ENCODE data around the gene DCC. TPM values are rescaled to one million over a fixed set of nuclear protein-coding genes. Genes with fewer than 3 reads are reported as not detected.

The DCC gene
- total RNA-seq, 1 experiment from 2014 or later: not detected

DNA sequence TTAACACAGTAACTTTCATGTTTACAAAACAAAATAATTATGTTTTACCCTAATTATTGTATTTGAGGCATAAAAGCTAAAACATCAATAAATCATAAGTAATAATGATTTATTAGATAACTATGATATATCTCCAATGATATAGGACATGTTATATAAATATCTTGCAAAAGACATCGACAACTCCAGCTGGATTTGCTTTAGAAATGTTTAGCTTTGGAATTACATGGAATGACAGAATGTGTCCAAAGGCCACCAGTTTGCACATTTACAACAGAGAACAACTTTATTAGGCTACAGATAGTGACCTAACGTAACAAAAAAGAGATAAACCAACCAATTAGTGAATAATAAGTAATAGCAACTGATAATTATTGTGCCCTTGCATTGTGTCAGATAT is 475.7 kb downstream of the DCC start:
- ATAC-seq (no peak), DNase-seq (ENCODE audit: low read depth, low spot score) (no peak)
- RAD21 ChIA-PET (ENCODE audit: low non-redundant PET in 1 of 2, low total read pairs in 2 of 2, uncharacterized antibody in 2 of 2, unreplicated experiment in 2 of 2): no interaction called here
- H3K9me2 ChIP-seq (ENCODE audit: insufficient read depth): no peaks in the 10 kb centered on the region
- no peaks in the 10 kb centered on the region for H4K20me1 ChIP-seq (ENCODE audit: insufficient read depth)
- H3K4me1 ChIP-seq (ENCODE audit: control insufficient read depth in 1 of 2, insufficient read depth in 2 of 2, low read length in 2 of 2): no peaks in the 10 kb centered on the region
- BruUV-seq (replicated peaks): no TSS peak
- no peak overlapping the region for H2AFZ ChIP-seq (ENCODE audit: low read depth, low read length, poor library complexity, severe bottlenecking)
- no peak overlapping the region for H3K4me2 ChIP-seq (ENCODE audit: low read length)
- H3K36me3 ChIP-seq (ENCODE audit: control insufficient read depth in 1 of 2, insufficient read depth in 2 of 2, low read length in 2 of 2): no peaks in the 10 kb centered on the region
- CTCF ChIA-PET: no interaction called here
- no peak overlapping the region for H3K9ac ChIP-seq (ENCODE audit: low read length)
- no peaks in the 10 kb centered on the region for H3K27me3 ChIP-seq (ENCODE audit: insufficient read depth, low read length)
- TF ChIP-seq, protein P1, sequence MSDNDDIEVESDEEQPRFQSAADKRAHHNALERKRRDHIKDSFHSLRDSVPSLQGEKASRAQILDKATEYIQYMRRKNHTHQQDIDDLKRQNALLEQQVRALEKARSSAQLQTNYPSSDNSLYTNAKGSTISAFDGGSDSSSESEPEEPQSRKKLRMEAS (IDR thresholded peaks at IDR 0.05): no peak
- no peak for TF ChIP-seq CBX3 (IDR thresholded peaks at IDR 0.05; ENCODE audit: low read depth)
- TF ChIP-seq, protein P2, sequence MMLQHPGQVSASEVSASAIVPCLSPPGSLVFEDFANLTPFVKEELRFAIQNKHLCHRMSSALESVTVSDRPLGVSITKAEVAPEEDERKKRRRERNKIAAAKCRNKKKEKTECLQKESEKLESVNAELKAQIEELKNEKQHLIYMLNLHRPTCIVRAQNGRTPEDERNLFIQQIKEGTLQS (IDR thresholded peaks at IDR 0.05): no peak
- no peak for TF ChIP-seq RAD21 (IDR thresholded peaks at IDR 0.05; ENCODE audit: low read depth)
- no peak for TF ChIP-seq ZFX (IDR thresholded peaks at IDR 0.05)
- TF ChIP-seq EZH2 (IDR thresholded peaks at IDR 0.05): no peak
- TF ChIP-seq SRF (IDR thresholded peaks at IDR 0.05; ENCODE audit: low read depth): no peak
- TF ChIP-seq ELF1 (IDR thresholded peaks at IDR 0.05; ENCODE audit: borderline replicate concordance, low read depth): no peak
- no peak for TF ChIP-seq SP1 (IDR thresholded peaks at IDR 0.05; ENCODE audit: low read depth)
- no peak for TF ChIP-seq EGR1 (IDR thresholded peaks at IDR 0.05; ENCODE audit: low read depth)
- no peak for TF ChIP-seq EZH2phosphoT487 (IDR thresholded peaks at IDR 0.05; ENCODE audit: borderline replicate concordance)
- TF ChIP-seq POLR2AphosphoS5 (IDR thresholded peaks at IDR 0.05; ENCODE audit: low read depth, low read length): no peak
- TF ChIP-seq, protein P3, sequence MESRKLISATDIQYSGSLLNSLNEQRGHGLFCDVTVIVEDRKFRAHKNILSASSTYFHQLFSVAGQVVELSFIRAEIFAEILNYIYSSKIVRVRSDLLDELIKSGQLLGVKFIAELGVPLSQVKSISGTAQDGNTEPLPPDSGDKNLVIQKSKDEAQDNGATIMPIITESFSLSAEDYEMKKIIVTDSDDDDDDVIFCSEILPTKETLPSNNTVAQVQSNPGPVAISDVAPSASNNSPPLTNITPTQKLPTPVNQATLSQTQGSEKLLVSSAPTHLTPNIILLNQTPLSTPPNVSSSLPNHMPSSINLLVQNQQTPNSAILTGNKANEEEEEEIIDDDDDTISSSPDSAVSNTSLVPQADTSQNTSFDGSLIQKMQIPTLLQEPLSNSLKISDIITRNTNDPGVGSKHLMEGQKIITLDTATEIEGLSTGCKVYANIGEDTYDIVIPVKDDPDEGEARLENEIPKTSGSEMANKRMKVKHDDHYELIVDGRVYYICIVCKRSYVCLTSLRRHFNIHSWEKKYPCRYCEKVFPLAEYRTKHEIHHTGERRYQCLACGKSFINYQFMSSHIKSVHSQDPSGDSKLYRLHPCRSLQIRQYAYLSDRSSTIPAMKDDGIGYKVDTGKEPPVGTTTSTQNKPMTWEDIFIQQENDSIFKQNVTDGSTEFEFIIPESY (IDR thresholded peaks at IDR 0.05; ENCODE audit: extremely low read depth, insufficient replicate concordance, low read length): no peak
- TF ChIP-seq CEBPB (IDR thresholded peaks at IDR 0.05; ENCODE audit: low read depth): no peak
- POLR2A ChIA-PET: no interaction called here
- intact Hi-C loops (cut with micrococcal nuclease): no loop called here
- H3K4me3 ChIP-seq (replicated peaks in 1 of 2; ENCODE audit: low read depth in 1 of 2, low read length in 2 of 2): no peak overlapping the region
- no peak overlapping the region for H3K27ac ChIP-seq (ENCODE audit: low read depth, low read length)
- no peaks in the 10 kb centered on the region for H3K79me2 ChIP-seq (ENCODE audit: insufficient read depth, low read length)
- peaks cover 5 to 24% of the 10 kb centered on the region in 2 experiments; a peak in 3 of 4 replicates for H3K9me3 ChIP-seq (ENCODE audit: control insufficient read depth in 1 of 2, insufficient read depth in 1 of 2, low read depth in 1 of 2, low read length in 2 of 2)

Measured in HCT116 (cell line).